ENCODE results near the gene CYP19A1. TPM values are rescaled to one million over a fixed set of nuclear protein-coding genes. Genes with fewer than 3 reads are reported as not detected.

CYP19A1 gene
- total and polyA plus RNA-seq, 2 experiments from 2014 or later = 1.4 to 35.4 TPM

DNA sequence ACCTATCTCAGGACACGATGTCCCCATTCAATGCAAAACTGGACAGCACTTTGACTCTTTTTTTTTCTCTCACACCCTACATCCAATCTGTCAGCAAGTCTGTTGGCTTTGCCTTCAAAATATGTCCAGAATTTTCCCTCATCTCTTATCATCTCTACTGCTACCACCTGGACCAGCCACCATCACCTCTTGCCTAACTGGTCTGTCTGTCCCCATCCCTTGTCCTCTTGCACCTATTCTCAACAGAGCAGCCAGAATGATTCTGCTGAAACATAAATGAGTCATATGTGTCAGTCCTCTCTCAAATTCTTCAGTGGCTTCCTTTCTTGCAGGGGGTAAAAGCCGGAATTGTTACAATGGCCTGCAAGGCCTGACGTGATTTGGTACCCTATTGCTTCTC lies 105.8 kb downstream of the CYP19A1 start:
- DNase-seq (ENCODE audit: low spot score) = no peak
- Histone ChIP-seq H3K9me3 (ENCODE audit: low read depth) (no peaks in the 10 kb centered on the region), H3K79me2 (no peaks in the 10 kb centered on the region), H3K4me3 (no peak overlapping the region), H4K20me1 (ENCODE audit: insufficient read depth, poor library complexity, severe bottlenecking) (no peaks in the 10 kb centered on the region), H2AFZ (no peak overlapping the region), H3K4me2 (no peak overlapping the region), H3K4me1 (ENCODE audit: insufficient read depth) (no peaks in the 10 kb centered on the region), H3K36me3 (replicated peaks; ENCODE audit: insufficient read depth, low read depth) (no peaks in the 10 kb centered on the region), H3K9me2 (replicated peaks; ENCODE audit: insufficient read depth) (no peaks in the 10 kb centered on the region), H3K27me3 (peaks cover 8% of the 10 kb centered on the region), H3K27ac (no peak overlapping the region)
- 85% methylated on average over 3 of the region's 3 CpGs for WGBS (ENCODE audit: low lambda C conversion rate, missing lambda C conversion rate)
- TF ChIP-seq, protein P1, sequence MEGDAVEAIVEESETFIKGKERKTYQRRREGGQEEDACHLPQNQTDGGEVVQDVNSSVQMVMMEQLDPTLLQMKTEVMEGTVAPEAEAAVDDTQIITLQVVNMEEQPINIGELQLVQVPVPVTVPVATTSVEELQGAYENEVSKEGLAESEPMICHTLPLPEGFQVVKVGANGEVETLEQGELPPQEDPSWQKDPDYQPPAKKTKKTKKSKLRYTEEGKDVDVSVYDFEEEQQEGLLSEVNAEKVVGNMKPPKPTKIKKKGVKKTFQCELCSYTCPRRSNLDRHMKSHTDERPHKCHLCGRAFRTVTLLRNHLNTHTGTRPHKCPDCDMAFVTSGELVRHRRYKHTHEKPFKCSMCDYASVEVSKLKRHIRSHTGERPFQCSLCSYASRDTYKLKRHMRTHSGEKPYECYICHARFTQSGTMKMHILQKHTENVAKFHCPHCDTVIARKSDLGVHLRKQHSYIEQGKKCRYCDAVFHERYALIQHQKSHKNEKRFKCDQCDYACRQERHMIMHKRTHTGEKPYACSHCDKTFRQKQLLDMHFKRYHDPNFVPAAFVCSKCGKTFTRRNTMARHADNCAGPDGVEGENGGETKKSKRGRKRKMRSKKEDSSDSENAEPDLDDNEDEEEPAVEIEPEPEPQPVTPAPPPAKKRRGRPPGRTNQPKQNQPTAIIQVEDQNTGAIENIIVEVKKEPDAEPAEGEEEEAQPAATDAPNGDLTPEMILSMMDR (IDR thresholded peaks at IDR 0.05; ENCODE audit: poor library complexity) = no peak
- TF ChIP-seq EZH2phosphoT487 (IDR thresholded peaks at IDR 0.05; ENCODE audit: low read depth, severe bottlenecking, unreplicated experiment) = no peak
- TF ChIP-seq EZH2 (IDR thresholded peaks at IDR 0.05; ENCODE audit: borderline replicate concordance) = no peak

DNA sequence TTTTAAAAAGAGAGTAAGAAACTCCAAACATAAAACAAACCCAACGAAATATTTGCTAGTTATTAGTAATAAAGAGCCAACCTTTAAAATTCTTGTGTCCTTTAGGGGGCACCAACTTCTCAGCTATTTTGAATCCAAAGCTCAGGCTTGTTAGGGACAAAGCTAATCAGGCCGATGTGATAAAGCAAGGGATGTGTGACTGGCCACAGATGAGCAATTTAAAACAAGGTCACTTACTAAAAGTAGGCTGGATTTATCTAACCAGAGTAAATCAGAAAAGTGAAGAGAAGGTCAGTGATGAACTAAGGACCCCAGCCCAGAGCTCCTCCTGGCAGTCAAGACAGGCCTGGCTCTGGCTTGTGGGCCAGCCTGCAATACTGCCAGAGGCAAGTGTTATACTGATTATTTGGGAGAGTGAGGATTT lies 108.5 kb downstream of the CYP19A1 start:
- no peak overlapping the region for H3K4me3 ChIP-seq
- H2AFZ ChIP-seq = no peak overlapping the region
- no peak overlapping the region for H3K4me2 ChIP-seq
- TF ChIP-seq EZH2 (IDR thresholded peaks at IDR 0.05; ENCODE audit: borderline replicate concordance) = no peak
- TF ChIP-seq, protein P1 (IDR thresholded peaks at IDR 0.05; ENCODE audit: poor library complexity) = peak; percentile 68
- no peak for TF ChIP-seq EZH2phosphoT487 (IDR thresholded peaks at IDR 0.05; ENCODE audit: low read depth, severe bottlenecking, unreplicated experiment)
- H3K9me2 ChIP-seq (replicated peaks; ENCODE audit: insufficient read depth) = no peaks in the 10 kb centered on the region
- H3K27ac ChIP-seq = no peak overlapping the region
- H3K36me3 ChIP-seq (replicated peaks; ENCODE audit: insufficient read depth, low read depth) = no peaks in the 10 kb centered on the region
- H3K4me1 ChIP-seq (ENCODE audit: insufficient read depth) = no peaks in the 10 kb centered on the region
- H3K79me2 ChIP-seq = no peaks in the 10 kb centered on the region
- DNase-seq (ENCODE audit: low spot score) = peak; percentile 48
- no peaks in the 10 kb centered on the region for H4K20me1 ChIP-seq (ENCODE audit: insufficient read depth, poor library complexity, severe bottlenecking)
- H3K9me3 ChIP-seq (ENCODE audit: low read depth) = no peaks in the 10 kb centered on the region
- 22% methylated on average over 2 of the region's 2 CpGs for WGBS (ENCODE audit: low lambda C conversion rate, missing lambda C conversion rate)
- H3K27me3 ChIP-seq = peaks cover 3% of the 10 kb centered on the region

DNA sequence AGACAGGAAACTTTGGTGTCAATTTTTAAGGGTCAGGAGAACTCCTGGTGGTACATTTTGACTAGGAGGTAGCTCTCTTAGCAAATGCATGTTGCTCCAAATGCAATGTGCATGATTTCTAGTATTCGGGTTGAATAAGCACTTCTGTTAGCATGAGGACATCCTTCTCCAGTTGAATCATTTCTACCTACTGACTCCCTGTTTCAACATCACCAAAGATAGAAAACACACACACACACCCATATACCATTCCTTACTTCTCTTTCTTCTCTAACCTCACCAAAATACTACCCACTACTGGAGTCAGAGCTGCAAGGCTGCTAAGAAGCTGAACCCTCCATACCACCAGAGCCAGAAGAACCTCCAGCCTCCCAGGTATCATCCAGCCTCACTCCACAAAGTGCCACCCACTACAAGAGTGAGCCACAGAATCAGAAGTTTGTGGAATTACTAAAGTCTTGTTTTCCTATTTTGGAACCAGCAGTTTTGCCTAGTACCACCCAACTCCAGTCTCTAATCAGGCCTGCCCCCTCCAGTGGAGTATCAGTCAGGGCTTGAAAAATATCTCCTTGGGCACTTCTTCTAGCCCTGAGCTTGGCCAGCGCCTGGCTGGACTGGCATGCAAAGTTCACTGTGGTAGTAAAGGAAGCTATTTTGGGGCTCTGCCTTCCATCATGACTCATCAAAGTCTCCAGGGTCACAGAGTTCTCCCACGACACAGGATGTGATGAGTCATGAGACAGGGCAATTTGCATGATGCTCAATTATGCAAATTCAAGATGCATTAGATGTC lies 110.3 kb downstream of the CYP19A1 start:
- H2AFZ ChIP-seq = no peak overlapping the region
- no peak overlapping the region for H3K27ac ChIP-seq
- no peaks in the 10 kb centered on the region for H3K36me3 ChIP-seq (replicated peaks; ENCODE audit: insufficient read depth, low read depth)
- H3K4me3 ChIP-seq = no peak overlapping the region
- H3K27me3 ChIP-seq = no peaks in the 10 kb centered on the region
- DNase-seq (ENCODE audit: low spot score) = peak; percentile 23
- H4K20me1 ChIP-seq (ENCODE audit: insufficient read depth, poor library complexity, severe bottlenecking) = no peaks in the 10 kb centered on the region
- H3K9me2 ChIP-seq (replicated peaks; ENCODE audit: insufficient read depth) = no peaks in the 10 kb centered on the region
- H3K4me1 ChIP-seq (ENCODE audit: insufficient read depth) = no peaks in the 10 kb centered on the region
- 65% methylated on average over 3 of the region's 3 CpGs for WGBS (ENCODE audit: low lambda C conversion rate, missing lambda C conversion rate)
- H3K79me2 ChIP-seq = no peaks in the 10 kb centered on the region
- H3K4me2 ChIP-seq = no peak overlapping the region
- H3K9me3 ChIP-seq (ENCODE audit: low read depth) = no peaks in the 10 kb centered on the region
- no peak for TF ChIP-seq EZH2phosphoT487 (IDR thresholded peaks at IDR 0.05; ENCODE audit: low read depth, severe bottlenecking, unreplicated experiment)
- TF ChIP-seq, protein P1 (IDR thresholded peaks at IDR 0.05; ENCODE audit: poor library complexity) = no peak
- no peak for TF ChIP-seq EZH2 (IDR thresholded peaks at IDR 0.05; ENCODE audit: borderline replicate concordance)
